ENCODE results near the gene B4GAT1.

Gene B4GAT1

DNA sequence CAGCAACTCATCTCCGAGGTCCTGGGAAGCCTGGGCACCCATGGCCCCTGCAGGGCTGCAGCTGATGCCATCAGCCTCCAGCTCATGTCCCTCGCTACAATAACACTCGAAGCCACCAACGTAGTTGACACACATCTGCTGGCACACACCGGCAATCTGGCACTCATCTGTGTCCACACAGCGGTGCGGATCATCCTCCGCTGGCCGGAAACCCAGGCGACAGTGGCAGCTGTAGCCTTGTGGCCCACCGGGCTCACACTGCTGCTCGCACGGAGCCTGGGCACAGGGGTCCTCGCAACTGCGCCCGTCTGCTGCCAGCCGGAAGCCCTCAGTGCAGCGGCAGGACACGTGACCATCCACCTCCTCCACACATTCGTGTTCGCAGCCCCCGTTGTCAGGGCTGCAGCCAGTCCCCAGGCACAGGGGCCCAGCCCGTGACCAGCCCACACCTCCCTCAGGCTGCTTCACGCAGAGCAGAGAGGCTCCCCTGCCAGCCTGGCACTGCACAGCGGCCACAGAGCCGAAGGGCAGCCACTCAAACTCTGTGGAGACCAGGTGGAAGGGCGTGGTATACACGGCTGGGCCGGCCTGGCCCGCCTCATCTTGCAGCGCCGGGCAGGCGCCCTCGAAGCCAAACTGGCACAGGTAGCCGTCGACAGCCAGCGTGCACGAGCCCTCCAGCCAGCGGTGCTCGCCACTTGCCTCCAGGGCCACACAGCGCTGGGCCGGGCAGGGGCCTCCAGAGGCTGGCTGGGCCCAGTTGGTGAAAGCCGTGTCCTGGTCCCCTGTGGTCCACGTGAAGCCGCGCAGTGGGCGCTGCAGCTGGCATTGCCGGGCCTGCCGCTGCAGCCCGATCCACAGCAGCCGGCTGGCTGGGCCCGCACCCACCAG is 31.3 kb downstream of the B4GAT1 start:
- no peaks in the 10 kb centered on the region for H3K36me3 ChIP-seq (ENCODE audit: insufficient read depth)
- no peak overlapping the region for H3K27ac ChIP-seq
- H3K9ac ChIP-seq, result no peak overlapping the region
- TF ChIP-seq, protein P1, sequence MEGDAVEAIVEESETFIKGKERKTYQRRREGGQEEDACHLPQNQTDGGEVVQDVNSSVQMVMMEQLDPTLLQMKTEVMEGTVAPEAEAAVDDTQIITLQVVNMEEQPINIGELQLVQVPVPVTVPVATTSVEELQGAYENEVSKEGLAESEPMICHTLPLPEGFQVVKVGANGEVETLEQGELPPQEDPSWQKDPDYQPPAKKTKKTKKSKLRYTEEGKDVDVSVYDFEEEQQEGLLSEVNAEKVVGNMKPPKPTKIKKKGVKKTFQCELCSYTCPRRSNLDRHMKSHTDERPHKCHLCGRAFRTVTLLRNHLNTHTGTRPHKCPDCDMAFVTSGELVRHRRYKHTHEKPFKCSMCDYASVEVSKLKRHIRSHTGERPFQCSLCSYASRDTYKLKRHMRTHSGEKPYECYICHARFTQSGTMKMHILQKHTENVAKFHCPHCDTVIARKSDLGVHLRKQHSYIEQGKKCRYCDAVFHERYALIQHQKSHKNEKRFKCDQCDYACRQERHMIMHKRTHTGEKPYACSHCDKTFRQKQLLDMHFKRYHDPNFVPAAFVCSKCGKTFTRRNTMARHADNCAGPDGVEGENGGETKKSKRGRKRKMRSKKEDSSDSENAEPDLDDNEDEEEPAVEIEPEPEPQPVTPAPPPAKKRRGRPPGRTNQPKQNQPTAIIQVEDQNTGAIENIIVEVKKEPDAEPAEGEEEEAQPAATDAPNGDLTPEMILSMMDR (conservative IDR thresholded peaks at IDR 0.05; ENCODE audit: low read depth, low read length), result no peak
- H2AFZ ChIP-seq (ENCODE audit: low read depth), result no peak overlapping the region
- no peaks in the 10 kb centered on the region for H4K20me1 ChIP-seq (ENCODE audit: insufficient read depth)
- H3K4me1 ChIP-seq (ENCODE audit: low read depth, poor library complexity, severe bottlenecking), result peaks cover 4% of the 10 kb centered on the region
- H3K4me3 ChIP-seq (IDR thresholded peaks at IDR 0.05; ENCODE audit: insufficient read depth, low read depth, low read length), result no peak overlapping the region
- H3K79me2 ChIP-seq (ENCODE audit: insufficient read depth, low read depth), result no peaks in the 10 kb centered on the region
- peaks cover 2% of the 10 kb centered on the region; the same call in 1 of the 2 replicates for H3K27me3 ChIP-seq (ENCODE audit: insufficient read depth, low read depth)
- no peak overlapping the region for H3K4me2 ChIP-seq

DNA sequence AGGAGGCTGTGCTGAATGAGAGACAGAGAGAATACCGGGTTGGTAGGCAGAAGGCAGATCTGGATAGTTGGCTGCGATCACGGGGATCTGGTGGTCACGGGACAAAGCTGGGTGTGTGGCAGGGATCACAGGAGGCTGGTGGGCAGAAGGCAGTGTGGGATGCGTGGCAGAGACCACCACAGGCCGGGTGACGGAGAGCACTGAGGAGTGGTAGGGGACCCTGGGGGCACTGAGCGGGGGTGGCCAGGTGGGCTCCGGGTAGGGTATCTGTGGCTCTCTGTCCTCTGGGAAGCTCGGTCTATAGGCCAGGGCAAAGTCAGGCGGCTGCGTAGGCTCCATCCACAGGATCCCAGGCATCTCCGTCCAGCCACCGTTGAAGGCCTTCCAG is 31.9 kb downstream of the B4GAT1 start:
- TF ChIP-seq, protein P1 (conservative IDR thresholded peaks at IDR 0.05; ENCODE audit: low read depth, low read length), result no peak
- H3K4me1 ChIP-seq (ENCODE audit: low read depth, poor library complexity, severe bottlenecking), result peaks cover 7% of the 10 kb centered on the region
- no peaks in the 10 kb centered on the region for H3K36me3 ChIP-seq (ENCODE audit: insufficient read depth)
- H4K20me1 ChIP-seq (ENCODE audit: insufficient read depth), result no peaks in the 10 kb centered on the region
- H3K4me2 ChIP-seq, result no peak overlapping the region
- no peak overlapping the region for H2AFZ ChIP-seq (ENCODE audit: low read depth)
- no peak overlapping the region for H3K4me3 ChIP-seq (IDR thresholded peaks at IDR 0.05; ENCODE audit: insufficient read depth, low read depth, low read length)
- H3K9ac ChIP-seq, result no peak overlapping the region
- H3K27me3 ChIP-seq (ENCODE audit: insufficient read depth, low read depth), result peaks cover 2% of the 10 kb centered on the region; the same call in 1 of the 2 replicates
- H3K79me2 ChIP-seq (ENCODE audit: insufficient read depth, low read depth), result no peaks in the 10 kb centered on the region
- no peak overlapping the region for H3K27ac ChIP-seq

DNA sequence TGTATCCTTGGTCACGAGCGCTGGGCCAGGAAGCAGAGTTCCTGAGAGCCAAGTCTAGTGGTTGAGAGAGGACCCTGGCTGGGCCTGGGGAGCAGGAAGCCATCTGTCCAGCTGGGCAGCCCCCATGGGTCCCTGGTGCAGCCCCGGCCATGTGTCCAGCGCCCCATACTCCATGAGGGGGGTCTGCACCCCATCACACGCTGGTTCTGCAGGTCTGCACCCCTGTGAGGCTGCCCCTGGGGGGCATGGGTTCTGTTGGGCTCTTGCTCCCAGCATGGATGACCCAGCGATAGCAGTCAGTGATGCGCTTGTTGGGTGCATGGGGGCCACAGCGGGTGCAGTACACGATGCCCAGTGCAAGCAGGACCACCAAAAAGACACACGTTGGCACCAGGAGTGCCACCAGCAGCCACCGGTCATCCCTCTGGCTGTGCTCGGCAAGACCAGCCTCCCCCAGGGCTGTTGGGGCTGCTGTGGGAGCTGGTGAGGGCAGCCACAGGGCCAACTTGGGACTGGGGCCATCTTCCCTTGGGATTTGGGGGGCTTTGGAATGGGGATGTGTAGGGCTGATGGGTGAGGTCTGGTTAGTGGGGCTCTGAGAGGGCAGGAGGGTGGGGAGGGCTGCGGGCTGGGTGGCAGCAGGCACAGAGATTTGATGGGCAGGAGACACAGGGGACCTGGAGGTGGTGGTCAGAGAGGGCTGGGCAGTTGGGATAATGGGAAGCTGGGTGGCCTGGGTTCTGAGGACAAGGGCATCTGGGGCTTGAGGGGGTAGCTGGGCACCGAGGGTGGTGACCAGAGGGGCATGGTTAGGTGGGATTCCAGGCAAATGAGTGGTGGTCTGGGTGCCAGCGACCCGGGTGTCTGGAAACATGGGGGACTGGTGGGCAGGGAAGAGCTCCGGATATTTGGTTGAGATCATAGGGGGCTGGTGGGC is 32.6 kb downstream of the B4GAT1 start:
- no peak overlapping the region for H3K9ac ChIP-seq
- H3K27me3 ChIP-seq (ENCODE audit: insufficient read depth, low read depth), result peaks cover 2% of the 10 kb centered on the region; the same call in 1 of the 2 replicates
- no peaks in the 10 kb centered on the region for H3K36me3 ChIP-seq (ENCODE audit: insufficient read depth)
- H3K4me1 ChIP-seq (ENCODE audit: low read depth, poor library complexity, severe bottlenecking), result peaks cover 7% of the 10 kb centered on the region
- no peak overlapping the region for H3K27ac ChIP-seq
- H4K20me1 ChIP-seq (ENCODE audit: insufficient read depth), result no peaks in the 10 kb centered on the region
- H3K4me2 ChIP-seq, result no peak overlapping the region
- no peak overlapping the region for H3K4me3 ChIP-seq (IDR thresholded peaks at IDR 0.05; ENCODE audit: insufficient read depth, low read depth, low read length)
- TF ChIP-seq, protein P1 (conservative IDR thresholded peaks at IDR 0.05; ENCODE audit: low read depth, low read length), result no peak
- H2AFZ ChIP-seq (ENCODE audit: low read depth), result no peak overlapping the region
- no peaks in the 10 kb centered on the region for H3K79me2 ChIP-seq (ENCODE audit: insufficient read depth, low read depth)

DNA sequence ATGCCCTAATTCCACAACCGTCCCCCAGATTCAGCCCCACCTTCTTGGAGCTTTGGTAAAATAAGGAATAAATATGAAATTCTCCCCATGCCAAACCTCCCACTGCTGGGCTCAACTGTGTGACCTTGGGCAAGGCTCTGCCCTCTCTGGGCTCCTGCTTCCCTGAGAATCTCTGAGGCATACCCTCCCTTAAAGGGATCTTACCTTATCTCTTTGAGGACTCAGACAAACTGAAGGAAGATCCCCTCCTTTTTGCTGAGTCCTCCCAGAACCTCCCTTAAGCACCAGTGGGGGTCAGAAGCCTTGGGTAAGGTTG is 33.3 kb downstream of the B4GAT1 start:
- Histone ChIP-seq H3K4me1 (ENCODE audit: low read depth, poor library complexity, severe bottlenecking) (peaks cover 7% of the 10 kb centered on the region), H3K79me2 (ENCODE audit: insufficient read depth, low read depth) (no peaks in the 10 kb centered on the region), H3K27ac (no peak overlapping the region), H3K27me3 (ENCODE audit: insufficient read depth, low read depth) (peaks cover 2% of the 10 kb centered on the region; the same call in 1 of the 2 replicates), H3K4me3 (IDR thresholded peaks at IDR 0.05; ENCODE audit: insufficient read depth, low read depth, low read length) (no peak overlapping the region), H3K9ac (no peak overlapping the region), H3K36me3 (ENCODE audit: insufficient read depth) (no peaks in the 10 kb centered on the region), H2AFZ (ENCODE audit: low read depth) (no peak overlapping the region), H3K4me2 (no peak overlapping the region), H4K20me1 (ENCODE audit: insufficient read depth) (no peaks in the 10 kb centered on the region)
- TF ChIP-seq, protein P1 (conservative IDR thresholded peaks at IDR 0.05; ENCODE audit: low read depth, low read length), result no peak
